SK-N-SH treated with all-trans-retinoic acid at 6 μM for 48 hours (cell line): ENCODE results near the gene PDZD4.

Experiments
- ARNTL ChIP-seq: fragments of 450-650 bp; formaldehyde crosslinking; IDR thresholded peaks from 2 replicates; pipeline ENCODE4 v1.5.0; 2020; ENCODE audit warnings: low read depth, mild to moderate bottlenecking, moderate library complexity, borderline replicate concordance
- BACH2 ChIP-seq: fragments of 250-450 bp; sonication (Bioruptor Pico); IDR thresholded peaks from 2 replicates; pipeline ENCODE4 v1.9.0; 2021; ENCODE audit warnings: mild to moderate bottlenecking, borderline replicate concordance
- OSR1 ChIP-seq: fragments of 250-450 bp; sonication (Bioruptor Pico); IDR thresholded peaks from 2 replicates; pipeline ENCODE4 v1.8.0; 2022; ENCODE audit warnings: moderate library complexity, mild to moderate bottlenecking, inconsistent platforms
- RARB ChIP-seq: fragments of 250-450 bp; sonication (Bioruptor Pico); IDR thresholded peaks from 2 replicates; pipeline ENCODE4 v1.8.0; 2021; ENCODE audit warnings: mild to moderate bottlenecking, moderate library complexity

DNA sequence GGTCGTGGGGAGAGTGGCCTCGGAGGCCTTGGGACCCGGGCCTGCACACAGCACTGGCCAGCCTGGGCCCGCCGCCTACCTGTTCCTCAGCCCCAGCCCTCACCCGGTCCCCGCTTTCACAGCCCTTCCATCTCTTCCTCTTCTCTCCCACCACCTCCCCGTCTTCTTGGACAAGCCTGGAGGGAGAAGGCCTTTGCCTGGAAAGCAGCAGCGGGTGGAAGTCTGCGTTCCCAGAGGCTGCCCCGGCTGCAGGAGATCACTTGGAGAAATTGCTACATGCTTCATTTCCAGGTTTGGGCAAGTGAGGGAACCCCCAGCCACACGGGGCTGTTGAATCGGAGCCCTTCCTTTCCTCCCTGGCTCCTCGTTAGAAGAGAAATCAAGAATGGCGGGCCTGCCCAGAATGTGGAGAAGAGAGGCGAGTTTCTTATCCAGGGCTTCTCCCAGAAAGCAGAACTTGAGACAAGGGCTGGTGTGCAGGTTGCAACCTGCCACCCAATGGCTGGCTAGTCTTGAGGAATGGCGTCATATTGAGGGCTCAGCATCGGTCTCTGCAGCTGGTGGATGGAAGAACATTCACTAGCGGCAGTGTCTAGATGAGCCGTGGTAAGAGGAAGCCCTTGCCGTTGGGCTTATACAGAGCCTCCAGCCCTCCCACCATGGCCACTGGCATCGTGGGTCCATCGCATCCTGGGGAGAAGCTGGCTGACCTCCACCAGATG lies 1.2 kb upstream of the PDZD4 start:
- TF ChIP-seq OSR1 (CRISPR knock-in tag) (no peak), BACH2 (CRISPR knock-in tag) (no peak), RARB (CRISPR knock-in tag) (no peak), ARNTL (CRISPR knock-in tag) (no peak)
